ENCODE measurements around the gene TRMT61A. TPM values are rescaled to one million over a fixed set of nuclear protein-coding genes. Genes with fewer than 3 reads are reported as not detected.

The TRMT61A gene
- 10 to 100 TPM in 1 of 4 donors, 1 to 10 TPM in 3; 4.9 to 16.5 (median 7.7) TPM for polyA plus RNA-seq
- long read RNA-seq, donor 1: 0 reads
- long read RNA-seq, donor 2, partial matches to known transcripts: 0 of 1 reads
- long read RNA-seq, donor 2, other reads (novel, unspliced or antisense): 0 of 1 reads
- long read RNA-seq, donor 3, partial matches to known transcripts: 0 of 3 reads
- long read RNA-seq, donor 3, other reads (novel, unspliced or antisense): 0 of 3 reads
- long read RNA-seq, donor 4: 0 reads
- long read RNA-seq, donor 5, partial matches to known transcripts: 0 of 3 reads
- long read RNA-seq, donor 5, other reads (novel, unspliced or antisense): 0 of 3 reads
- long read RNA-seq, donor 6, partial matches to known transcripts: 0 of 3 reads
- long read RNA-seq, donor 6, other reads (novel, unspliced or antisense): 0 of 3 reads
- long read RNA-seq, donor 7: 0 reads
- long read RNA-seq, donor 8, partial matches to known transcripts: 0 of 2 reads
- long read RNA-seq, donor 8, other reads (novel, unspliced or antisense): 0 of 2 reads
- long read RNA-seq, donor 9: 0 reads
- long read RNA-seq, donor 10, transcript TRMT61A-202 (4 exons, 3,229 nt): major isoform, 7 of 7 reads
- long read RNA-seq, donor 10, partial matches to known transcripts: 0 of 7 reads
- long read RNA-seq, donor 10, other reads (novel, unspliced or antisense): 0 of 7 reads

DNA sequence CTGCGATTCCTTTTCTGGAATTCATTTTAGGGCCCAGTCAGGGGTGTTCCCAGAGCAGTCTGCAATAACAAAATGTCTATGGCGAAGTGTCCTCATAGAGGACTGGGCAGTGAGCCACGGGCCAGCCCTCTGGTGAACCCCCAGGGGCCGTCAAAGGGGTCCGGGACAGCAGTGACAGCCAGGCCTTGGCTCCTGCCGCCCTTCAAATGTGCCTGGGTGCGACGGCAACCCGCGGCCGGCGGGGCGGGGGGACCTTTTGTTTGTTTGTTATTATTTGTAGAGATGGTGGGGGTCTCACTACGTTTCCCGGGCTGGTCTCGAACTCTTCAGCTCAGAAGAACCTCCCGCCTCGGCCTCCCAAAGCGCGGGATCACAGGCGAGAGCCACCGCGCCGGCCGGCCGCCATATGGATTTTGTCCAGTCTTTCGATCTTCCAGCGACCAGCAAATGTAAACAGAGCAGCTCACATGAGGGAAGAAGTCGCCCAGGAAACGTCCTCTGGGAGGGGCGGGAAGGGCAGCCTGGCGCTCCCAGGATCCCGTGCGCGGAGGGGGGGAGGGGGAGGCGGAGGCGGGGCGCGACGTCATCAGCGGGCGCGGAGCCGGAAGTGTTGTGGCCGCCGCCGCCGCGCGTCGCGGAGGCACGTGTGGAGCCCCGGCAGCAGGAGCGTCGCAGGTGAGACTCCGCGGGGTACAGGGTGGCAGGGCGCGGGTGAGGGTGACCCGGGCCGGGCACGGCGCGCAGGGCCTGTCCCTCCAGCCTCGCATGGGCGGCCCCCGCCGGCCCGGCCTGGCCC, at the start of gene TRMT61A:
Gene TRMT61A (plus strand): TSS at position 610 of the 796 bp plus-strand sequence. CDS start 783 bp downstream, outside the sequence.
- 1 to 2% (median 1%) methylated on average over 52 to 69 of the region's 70 CpGs for WGBS, 3 donors
- FAIRE-seq: no peak

DNA sequence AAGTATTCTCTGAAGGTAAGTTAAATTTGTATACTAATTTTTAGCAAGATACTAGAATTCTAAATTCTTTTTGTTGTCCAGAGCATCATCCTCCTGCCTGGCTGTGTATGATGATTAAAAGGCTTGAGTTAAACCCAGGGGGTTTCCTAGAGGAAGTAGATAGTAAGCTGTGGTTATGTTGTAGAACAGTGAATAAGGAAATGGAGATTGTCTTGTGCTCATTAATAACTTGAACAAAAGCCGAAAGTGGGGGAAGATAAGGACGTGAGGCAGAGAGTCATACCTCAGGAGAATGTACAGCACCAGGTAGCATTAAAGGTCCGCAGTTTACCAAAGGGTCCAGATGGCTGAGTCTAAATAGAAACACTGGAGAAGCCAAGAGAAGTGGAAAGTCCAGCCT, 48.4 kb upstream of the TRMT61A start:
- DNase-seq: no peak
- Histone ChIP-seq H3K9me3 (ENCODE audit: control insufficient read depth in 2 of 2, insufficient read depth in 1 of 2, low read depth in 1 of 2, low read length in 1 of 2) (no peaks in the 10 kb centered on the region), H3K4me3 (ENCODE audit: low read depth in 1 of 3, low read length in 3 of 3) (no peak overlapping the region), H3K4me1 (ENCODE audit: control insufficient read depth in 3 of 3, insufficient read depth in 2 of 3, low read depth in 1 of 3, low read length in 2 of 3) (peaks cover 0 to 1% (median 0%) of the 10 kb centered on the region in 3 donors), H3K27ac (ENCODE audit: low read depth in 1 of 3, low read length in 2 of 3) (no peak overlapping the region), H3K36me3 (ENCODE audit: control insufficient read depth in 3 of 3, insufficient read depth in 2 of 3, low read depth in 1 of 3, low read length in 3 of 3) (peaks cover 2 to 39% (median 9%) of the 10 kb centered on the region in 3 donors), H3K27me3 (ENCODE audit: control insufficient read depth in 3 of 3, insufficient read depth in 3 of 3, low read length in 3 of 3) (no peaks in the 10 kb centered on the region)
- 57 to 61% (median 57%) methylated on average over 3 of the region's 3 CpGs for WGBS, 3 donors
- FAIRE-seq: no peak

More for the DNA sequence above, at the start of gene TRMT61A:
- Histone ChIP-seq H3K27ac (ENCODE audit: low read depth in 1 of 3, low read length in 2 of 3) (peak within 1 kb of the TSS; percentile 55 to 93 (median 85)), H3K9me3 (ENCODE audit: control insufficient read depth in 2 of 2, insufficient read depth in 1 of 2, low read depth in 1 of 2, low read length in 1 of 2) (no peaks in the 10 kb centered on the region), H3K36me3 (ENCODE audit: control insufficient read depth in 3 of 3, insufficient read depth in 2 of 3, low read depth in 1 of 3, low read length in 3 of 3) (peaks cover 0 to 47% (median 0%) of the 10 kb centered on the region in 3 donors), H3K27me3 (ENCODE audit: control insufficient read depth in 3 of 3, insufficient read depth in 3 of 3, low read length in 3 of 3) (no peaks in the 10 kb centered on the region), H3K4me1 (ENCODE audit: control insufficient read depth in 3 of 3, insufficient read depth in 2 of 3, low read depth in 1 of 3, low read length in 2 of 3) (peaks cover 0 to 91% (median 0%) of the 10 kb centered on the region in 3 donors), H3K4me3 (ENCODE audit: low read depth in 1 of 3, low read length in 3 of 3) (peak within 1 kb of the TSS; percentile 70 to 82 (median 79))
- peak; percentile 92 to 93 for DNase-seq

DNA sequence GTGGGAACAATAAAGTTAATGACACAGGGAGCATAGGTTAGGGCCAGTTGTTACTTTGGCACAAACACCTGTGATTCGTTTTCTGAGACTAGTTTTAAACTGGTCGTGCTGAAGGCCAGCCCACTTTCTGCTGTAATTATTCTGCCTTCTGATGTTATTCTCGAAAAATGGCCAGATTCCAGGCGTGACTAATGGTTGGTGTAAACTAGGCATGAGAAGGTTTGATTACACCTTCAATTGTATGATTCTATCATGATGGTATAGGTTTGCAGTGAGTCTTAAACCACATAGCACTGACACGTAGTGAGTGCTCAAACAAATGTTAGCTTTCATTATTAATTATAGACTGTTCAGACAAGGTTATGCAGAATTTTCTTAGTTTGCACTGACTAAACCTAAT, 45.4 kb upstream of the TRMT61A start:
- peak; percentile 20 to 87 for DNase-seq
- WGBS, 3 donors: 15 to 52% (median 39%) methylated on average over 5 of the region's 5 CpGs
- Histone ChIP-seq H3K4me1 (ENCODE audit: control insufficient read depth in 3 of 3, insufficient read depth in 2 of 3, low read depth in 1 of 3, low read length in 2 of 3) (peaks cover 0 to 1% (median 0%) of the 10 kb centered on the region in 3 donors), H3K27ac (ENCODE audit: low read depth in 1 of 3, low read length in 2 of 3) (peak overlapping the region in 2 of 3 donors; percentile 20 to 38), H3K4me3 (ENCODE audit: low read depth in 1 of 3, low read length in 3 of 3) (no peak overlapping the region), H3K27me3 (ENCODE audit: control insufficient read depth in 3 of 3, insufficient read depth in 3 of 3, low read length in 3 of 3) (no peaks in the 10 kb centered on the region), H3K9me3 (ENCODE audit: control insufficient read depth in 2 of 2, insufficient read depth in 1 of 2, low read depth in 1 of 2, low read length in 1 of 2) (no peaks in the 10 kb centered on the region), H3K36me3 (ENCODE audit: control insufficient read depth in 3 of 3, insufficient read depth in 2 of 3, low read depth in 1 of 3, low read length in 3 of 3) (peaks cover 2 to 41% (median 7%) of the 10 kb centered on the region in 3 donors)
- no peak for FAIRE-seq

DNA sequence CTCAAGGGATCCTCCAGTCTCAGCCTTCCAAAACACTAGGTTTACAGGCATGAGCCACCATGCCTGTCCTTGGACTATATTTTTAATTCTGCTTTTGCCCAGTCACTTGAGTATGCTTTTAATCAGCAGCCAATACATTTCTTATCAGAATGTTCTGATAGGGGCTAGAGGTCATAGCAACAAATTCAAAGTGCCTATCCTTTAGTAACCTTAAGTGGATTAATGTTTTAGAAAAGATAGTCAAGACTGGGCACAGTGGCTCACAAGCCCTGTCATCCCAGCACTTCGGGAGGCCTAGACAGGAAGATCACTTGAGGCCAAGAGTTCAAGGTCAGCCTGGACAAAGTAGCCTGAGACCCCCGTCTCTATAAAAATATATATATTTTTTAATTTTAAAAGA, 43.5 kb upstream of the TRMT61A start:
- H3K27ac ChIP-seq (ENCODE audit: low read depth in 1 of 3, low read length in 2 of 3): no peak overlapping the region
- peaks cover 0 to 1% (median 0%) of the 10 kb centered on the region in 3 donors for H3K4me1 ChIP-seq (ENCODE audit: control insufficient read depth in 3 of 3, insufficient read depth in 2 of 3, low read depth in 1 of 3, low read length in 2 of 3)
- peaks cover 7 to 42% (median 11%) of the 10 kb centered on the region in 3 donors for H3K36me3 ChIP-seq (ENCODE audit: control insufficient read depth in 3 of 3, insufficient read depth in 2 of 3, low read depth in 1 of 3, low read length in 3 of 3)
- peak in 1 of 2 donors; percentile 55 for DNase-seq
- no peaks in the 10 kb centered on the region for H3K9me3 ChIP-seq (ENCODE audit: control insufficient read depth in 2 of 2, insufficient read depth in 1 of 2, low read depth in 1 of 2, low read length in 1 of 2)
- no peaks in the 10 kb centered on the region for H3K27me3 ChIP-seq (ENCODE audit: control insufficient read depth in 3 of 3, insufficient read depth in 3 of 3, low read length in 3 of 3)
- 52 to 83% (median 71%) methylated on average over 2 of the region's 2 CpGs for WGBS, 3 donors
- no peak for FAIRE-seq
- no peak overlapping the region for H3K4me3 ChIP-seq (ENCODE audit: low read depth in 1 of 3, low read length in 3 of 3)

DNA sequence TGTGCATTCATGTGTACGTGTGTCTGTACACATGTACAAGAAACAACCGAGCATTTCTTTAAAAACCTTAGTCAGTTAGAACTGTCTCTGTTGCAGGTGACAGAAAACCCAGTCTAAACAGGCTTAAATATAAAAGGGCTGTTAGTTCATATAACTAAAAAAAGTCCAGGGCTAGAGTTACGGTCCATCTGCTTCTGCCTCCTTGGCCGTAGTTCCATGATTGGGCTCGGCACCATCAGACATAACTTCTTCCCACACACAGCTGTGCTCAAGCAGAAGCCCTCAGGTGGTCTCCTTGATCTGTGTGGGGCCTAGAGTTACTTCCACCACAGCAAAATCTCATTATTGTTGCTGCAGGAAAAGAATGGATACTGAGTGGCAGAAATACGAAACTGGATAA, 40.9 kb upstream of the TRMT61A start:
- H3K27me3 ChIP-seq (ENCODE audit: control insufficient read depth in 3 of 3, insufficient read depth in 3 of 3, low read length in 3 of 3): no peaks in the 10 kb centered on the region
- DNase-seq: no peak
- H3K9me3 ChIP-seq (ENCODE audit: control insufficient read depth in 2 of 2, insufficient read depth in 1 of 2, low read depth in 1 of 2, low read length in 1 of 2): no peaks in the 10 kb centered on the region
- no peak overlapping the region for H3K27ac ChIP-seq (ENCODE audit: low read depth in 1 of 3, low read length in 2 of 3)
- no peak for FAIRE-seq
- peaks cover 8 to 48% (median 25%) of the 10 kb centered on the region in 3 donors for H3K36me3 ChIP-seq (ENCODE audit: control insufficient read depth in 3 of 3, insufficient read depth in 2 of 3, low read depth in 1 of 3, low read length in 3 of 3)
- WGBS, 3 donors: 92 to 98% (median 93%) methylated on average over 6 of the region's 6 CpGs
- H3K4me1 ChIP-seq (ENCODE audit: control insufficient read depth in 3 of 3, insufficient read depth in 2 of 3, low read depth in 1 of 3, low read length in 2 of 3): peaks cover 0 to 1% (median 0%) of the 10 kb centered on the region in 3 donors
- H3K4me3 ChIP-seq (ENCODE audit: low read depth in 1 of 3, low read length in 3 of 3): no peak overlapping the region

GRCh38 chr14:103488960-103489359, 40.0 kb upstream of the TRMT61A start:
- H3K27ac ChIP-seq (ENCODE audit: low read depth in 1 of 3, low read length in 2 of 3): no peak overlapping the region
- 85 to 92% (median 89%) methylated on average over 2 of the region's 2 CpGs for WGBS, 3 donors
- H3K27me3 ChIP-seq (ENCODE audit: control insufficient read depth in 3 of 3, insufficient read depth in 3 of 3, low read length in 3 of 3): no peaks in the 10 kb centered on the region
- peaks cover 8 to 56% (median 28%) of the 10 kb centered on the region in 3 donors for H3K36me3 ChIP-seq (ENCODE audit: control insufficient read depth in 3 of 3, insufficient read depth in 2 of 3, low read depth in 1 of 3, low read length in 3 of 3)
- DNase-seq: no peak
- H3K9me3 ChIP-seq (ENCODE audit: control insufficient read depth in 2 of 2, insufficient read depth in 1 of 2, low read depth in 1 of 2, low read length in 1 of 2): no peaks in the 10 kb centered on the region
- FAIRE-seq: no peak
- peaks cover 0 to 1% (median 0%) of the 10 kb centered on the region in 3 donors for H3K4me1 ChIP-seq (ENCODE audit: control insufficient read depth in 3 of 3, insufficient read depth in 2 of 3, low read depth in 1 of 3, low read length in 2 of 3)
- H3K4me3 ChIP-seq (ENCODE audit: low read depth in 1 of 3, low read length in 3 of 3): no peak overlapping the region

GRCh38 chr14:103489621-103490020, 39.4 kb upstream of the TRMT61A start:
- no peak overlapping the region for H3K27ac ChIP-seq (ENCODE audit: low read depth in 1 of 3, low read length in 2 of 3)
- FAIRE-seq (no peak), DNase-seq (no peak)
- no peaks in the 10 kb centered on the region for H3K9me3 ChIP-seq (ENCODE audit: control insufficient read depth in 2 of 2, insufficient read depth in 1 of 2, low read depth in 1 of 2, low read length in 1 of 2)
- no peaks in the 10 kb centered on the region for H3K4me1 ChIP-seq (ENCODE audit: control insufficient read depth in 3 of 3, insufficient read depth in 2 of 3, low read depth in 1 of 3, low read length in 2 of 3)
- peaks cover 10 to 58% (median 28%) of the 10 kb centered on the region in 3 donors for H3K36me3 ChIP-seq (ENCODE audit: control insufficient read depth in 3 of 3, insufficient read depth in 2 of 3, low read depth in 1 of 3, low read length in 3 of 3)
- H3K27me3 ChIP-seq (ENCODE audit: control insufficient read depth in 3 of 3, insufficient read depth in 3 of 3, low read length in 3 of 3): no peaks in the 10 kb centered on the region
- 86 to 93% (median 90%) methylated on average over 2 of the region's 2 CpGs for WGBS, 3 donors
- H3K4me3 ChIP-seq (ENCODE audit: low read depth in 1 of 3, low read length in 3 of 3): no peak overlapping the region

DNA sequence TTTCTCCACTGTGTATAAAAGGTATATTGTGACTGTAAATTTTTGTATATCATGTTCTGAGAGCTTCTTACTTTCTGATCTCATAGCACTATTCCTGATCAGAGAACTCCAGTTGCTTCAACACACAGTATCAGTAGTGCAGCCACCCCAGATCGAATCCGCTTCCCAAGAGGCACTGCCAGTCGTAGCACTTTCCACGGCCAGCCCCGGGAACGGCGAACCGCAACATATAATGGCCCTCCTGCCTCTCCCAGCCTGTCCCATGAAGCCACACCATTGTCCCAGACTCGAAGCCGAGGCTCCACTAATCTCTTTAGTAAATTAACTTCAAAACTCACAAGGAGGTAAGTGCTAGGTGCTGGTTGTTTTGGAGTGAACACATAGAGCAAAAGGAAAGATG, 37.3 kb upstream of the TRMT61A start:
- 93 to 96% (median 95%) methylated on average over 10 of the region's 10 CpGs for WGBS, 3 donors
- peaks cover 16 to 65% (median 30%) of the 10 kb centered on the region in 3 donors for H3K36me3 ChIP-seq (ENCODE audit: control insufficient read depth in 3 of 3, insufficient read depth in 2 of 3, low read depth in 1 of 3, low read length in 3 of 3)

More for the DNA sequence above, 37.3 kb upstream of the TRMT61A start:
- FAIRE-seq (no peak), DNase-seq (no peak)
- Histone ChIP-seq H3K4me3 (ENCODE audit: low read depth in 1 of 3, low read length in 3 of 3) (no peak overlapping the region), H3K27ac (ENCODE audit: low read depth in 1 of 3, low read length in 2 of 3) (no peak overlapping the region), H3K9me3 (ENCODE audit: control insufficient read depth in 2 of 2, insufficient read depth in 1 of 2, low read depth in 1 of 2, low read length in 1 of 2) (no peaks in the 10 kb centered on the region), H3K4me1 (ENCODE audit: control insufficient read depth in 3 of 3, insufficient read depth in 2 of 3, low read depth in 1 of 3, low read length in 2 of 3) (no peaks in the 10 kb centered on the region), H3K27me3 (ENCODE audit: control insufficient read depth in 3 of 3, insufficient read depth in 3 of 3, low read length in 3 of 3) (no peaks in the 10 kb centered on the region)
